ENCODE results near the gene COL5A3.
"Not testable (repeated sequence)": the region's sequence is repeated elsewhere in the genome, so short reads cannot be mapped to it uniquely, and the experiment has no call there.

COL5A3 gene

GRCh38 chr19:10010247-10010691 is at the start of gene COL5A3:
TSS of gene COL5A3 (minus strand) at chr19:10010504. CDS start at chr19:10010385, 119 bp downstream.
- no peak for DNase-seq

- no peak for DNase-seq
These were observed 42.5 kb upstream of the COL5A3 start for GRCh38 chr19:10052602-10053360.

- no peak for DNase-seq
These were observed 39.3 kb upstream of the COL5A3 start for GRCh38 chr19:10049626-10050025.

DNA sequence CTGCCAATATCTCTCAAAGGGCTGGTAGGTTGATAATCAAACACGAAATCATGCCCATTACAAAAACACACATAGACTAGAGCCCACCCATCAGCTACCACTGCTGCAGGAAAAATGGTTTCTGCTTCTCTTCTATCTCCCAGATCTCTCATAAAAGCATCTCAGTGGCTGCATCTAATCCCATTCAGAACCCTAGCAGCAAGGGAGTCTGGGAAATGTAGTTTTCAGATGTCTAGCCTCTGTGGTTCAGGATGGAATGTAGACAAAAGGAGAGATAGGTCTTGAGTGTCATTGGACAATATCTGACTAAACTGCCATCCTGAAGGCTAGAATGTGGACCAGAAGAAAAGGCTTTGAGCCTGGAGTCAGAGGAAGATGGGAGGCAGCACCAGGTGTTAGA is 35.1 kb upstream of the COL5A3 start:
- no peak for DNase-seq

GRCh38 chr19:10044390-10044789 is 34.1 kb upstream of the COL5A3 start:
- no peak for DNase-seq

- peak; percentile 18 for DNase-seq
These were observed 33.1 kb upstream of the COL5A3 start for GRCh38 chr19:10043286-10043927.

DNA sequence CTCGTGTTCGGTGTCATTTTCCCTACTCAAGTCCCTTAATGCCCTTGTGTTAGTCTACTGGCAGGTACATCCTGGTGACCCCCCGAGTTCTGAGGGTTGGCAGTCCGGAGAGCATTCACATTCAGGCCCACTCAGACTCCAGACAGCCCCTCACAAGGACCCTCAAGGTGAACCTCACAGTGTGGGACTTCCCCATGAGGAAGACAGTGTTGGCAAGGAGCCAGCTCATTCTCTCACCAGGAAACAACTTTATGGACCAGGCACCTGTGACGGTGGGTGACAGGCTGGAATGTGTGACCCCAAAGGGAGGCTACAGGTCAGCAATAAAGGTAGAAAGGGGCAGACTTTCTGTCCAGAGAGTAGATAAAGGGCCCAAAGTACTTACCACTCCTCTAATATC is 27.5 kb upstream of the COL5A3 start:
- DNase-seq: no peak

GRCh38 chr19:10037367-10037766 is 27.1 kb upstream of the COL5A3 start:
- DNase-seq: no peak

- DNase-seq: no peak
These were observed 26.3 kb upstream of the COL5A3 start for GRCh38 chr19:10036601-10037071.

GRCh38 chr19:10033614-10034013 is 23.3 kb upstream of the COL5A3 start:
- no peak for DNase-seq

- peak; percentile 89 for DNase-seq
These were observed 17.1 kb upstream of the COL5A3 start for GRCh38 chr19:10027158-10027997.

- no peak for DNase-seq
These were observed 16.4 kb upstream of the COL5A3 start for GRCh38 chr19:10026744-10027143.

DNA sequence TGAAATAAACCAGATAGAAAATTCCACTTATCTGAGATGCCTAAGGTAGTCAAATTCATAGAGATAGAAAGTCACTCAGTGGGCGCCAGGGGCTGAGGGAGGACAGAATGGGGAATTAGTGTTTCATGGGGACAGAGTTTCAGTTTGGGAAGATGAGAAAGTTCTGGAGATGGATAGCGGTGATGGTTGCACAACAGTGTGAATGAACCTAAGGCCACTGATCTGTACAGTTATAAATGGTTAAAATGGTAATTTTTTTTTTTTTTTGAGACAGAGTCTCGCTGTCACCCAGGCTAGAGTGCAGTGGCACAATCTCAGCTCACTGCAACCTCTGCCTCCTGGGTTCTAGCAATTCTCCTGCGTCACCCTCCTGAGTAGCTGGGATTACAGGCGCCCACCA is 12.8 kb upstream of the COL5A3 start:
- DNase-seq: not testable (repeated sequence)

GRCh38 chr19:10021863-10022262 is 11.6 kb upstream of the COL5A3 start:
- DNase-seq: no peak

GRCh38 chr19:10021446-10021845 is 11.1 kb upstream of the COL5A3 start:
- no peak for DNase-seq

- no peak for DNase-seq
These were observed 10.5 kb upstream of the COL5A3 start for GRCh38 chr19:10020851-10021250.

- DNase-seq: no peak
These were observed 8.9 kb upstream of the COL5A3 start for GRCh38 chr19:10019246-10019645.

DNA sequence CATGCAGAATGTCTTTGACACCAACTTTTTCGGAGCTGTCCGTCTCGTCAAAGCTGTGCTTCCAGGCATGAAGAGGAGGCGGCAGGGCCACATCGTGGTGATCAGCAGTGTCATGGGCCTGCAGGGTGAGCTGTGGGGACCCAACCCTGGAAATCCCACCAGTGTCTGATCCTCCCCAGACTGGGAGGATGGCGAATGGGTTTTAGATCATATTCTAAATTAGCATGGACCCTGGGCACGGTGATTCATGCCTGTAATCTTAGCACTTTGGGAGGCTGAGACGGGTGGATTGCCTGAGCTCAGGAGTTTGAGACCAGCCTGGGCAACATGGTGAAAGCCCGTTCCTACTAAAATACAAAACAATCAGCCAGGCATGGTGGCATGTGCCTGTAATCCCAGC is 8.5 kb upstream of the COL5A3 start:
- DNase-seq: no peak

GRCh38 chr19:10018263-10018662 is 8.0 kb upstream of the COL5A3 start:
- DNase-seq: no peak

GRCh38 chr19:10013834-10014618 is 3.7 kb upstream of the COL5A3 start:
- DNase-seq: no peak

DNA sequence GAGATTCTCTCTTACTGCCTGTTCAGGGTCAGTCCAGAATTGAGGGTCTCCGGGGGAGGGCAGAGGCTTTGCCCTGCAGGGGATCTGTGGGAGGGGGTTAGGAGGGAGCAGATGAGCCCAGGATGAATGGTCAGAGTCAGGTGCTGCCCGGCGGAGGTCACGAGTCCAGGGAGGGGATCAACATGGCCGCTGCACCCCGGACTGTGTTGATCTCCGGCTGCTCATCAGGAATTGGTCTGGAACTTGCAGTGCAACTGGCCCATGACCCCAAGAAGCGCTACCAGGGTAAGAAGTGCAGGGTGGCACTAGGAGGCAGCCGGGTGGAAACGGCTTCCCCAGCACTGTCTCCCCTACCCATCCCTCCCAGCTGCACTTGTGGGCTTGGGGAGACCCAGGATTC is 3.0 kb upstream of the COL5A3 start, which contains the start of gene RDH8:
RDH8 (plus strand) TSS at position 168 of the 400 bp plus-strand sequence; CDS start at position 183, 15 bp downstream.
- no peak for DNase-seq

GRCh38 chr19:10011974-10012373 is 1.7 kb upstream of the COL5A3 start:
- DNase-seq: no peak

Data from NCI-H1092 treated with DMSO at 0.1 percent for 48 hours (cell line).